Keratinocyte (primary cell): Measurements from ENCODE around the gene PM20D1. TPM values are rescaled to one million over a fixed set of nuclear protein-coding genes. Genes with fewer than 3 reads are reported as not detected.

ENCODE experiments used
- DNase-seq: peaks from one replicate; pipeline ENCODE4 v3.0.0-alpha.2; 2011; ENCODE audit warnings: low read depth, missing footprints, low spot score
- FAIRE-seq: peaks from 2 replicates; lab custom pipeline; 2011; peaks lifted over from hg19 to GRCh38; lab: Jason Lieb, UNC
- H2AFZ ChIP-seq: 2 replicates; pipeline ENCODE4 v1.6.0; 2012; ENCODE audit warnings: low read length, control low read depth, inconsistent platforms; ENCODE audit not compliant: control insufficient read depth
- H3K27ac ChIP-seq: 2 replicates; pipeline ENCODE4 v1.5.1; 2011; ENCODE audit warnings: low read length; ENCODE audit not compliant: control insufficient read depth, insufficient read depth
- H3K27me3 ChIP-seq: 3 replicates; pipeline ENCODE4 v1.6.0; 2011; ENCODE audit warnings: low read length; ENCODE audit not compliant: control insufficient read depth, insufficient read depth; ENCODE audit errors: extremely low read depth
- H3K36me3 ChIP-seq, 2 experiments: 2 replicates in 1 of 2; 3 replicates in 1 of 2; pipeline ENCODE4 v1.5.1; 2011; ENCODE audit warnings: low read length in 2 of 2, mild to moderate bottlenecking in 1 of 2; ENCODE audit not compliant: control insufficient read depth in 2 of 2, insufficient read depth in 2 of 2; ENCODE audit errors: extremely low read depth in 1 of 2
- H3K4me1 ChIP-seq: 3 replicates; pipeline ENCODE4 v1.5.1; 2011; ENCODE audit warnings: low read length; ENCODE audit not compliant: control insufficient read depth, insufficient read depth; ENCODE audit errors: extremely low read depth
- H3K4me2 ChIP-seq: 3 replicates; pipeline ENCODE4 v1.6.0; 2011; ENCODE audit warnings: low read depth, low read length; ENCODE audit not compliant: control insufficient read depth, insufficient read depth; ENCODE audit errors: extremely low read depth
- H3K4me3 ChIP-seq, 3 experiments: fragments of 200-600 bp in 1 of 3; sonication (generic) in 1 of 3; 2 replicates in 2 of 3; 3 replicates in 1 of 3; pipeline ENCODE4 v1.5.1; 2011 to 2016; ENCODE audit warnings: low read length in 3 of 3, mild to moderate bottlenecking in 3 of 3, control low read depth in 2 of 3, inconsistent platforms in 1 of 3, low read depth in 1 of 3, mixed read lengths in 1 of 3, mixed run types in 1 of 3, moderate library complexity in 1 of 3; ENCODE audit not compliant: control insufficient read depth in 2 of 3, insufficient read depth in 2 of 3; ENCODE audit errors: extremely low read depth in 1 of 3
- H3K79me2 ChIP-seq: 2 replicates; pipeline ENCODE4 v1.6.0; 2012; ENCODE audit warnings: low read length; ENCODE audit not compliant: control insufficient read depth, insufficient read depth
- H3K9ac ChIP-seq: 3 replicates; pipeline ENCODE4 v1.6.0; 2011; ENCODE audit warnings: low read length; ENCODE audit not compliant: control insufficient read depth, insufficient read depth; ENCODE audit errors: extremely low read depth
- H3K9me1 ChIP-seq: 3 replicates; pipeline ENCODE4 v1.6.0; 2011; ENCODE audit warnings: low read length; ENCODE audit not compliant: control insufficient read depth, insufficient read depth; ENCODE audit errors: extremely low read depth
- H3K9me3 ChIP-seq: 2 replicates; pipeline ENCODE4 v1.5.1; 2012; ENCODE audit warnings: low read depth, low read length; ENCODE audit not compliant: control insufficient read depth
- H4K20me1 ChIP-seq: 3 replicates; pipeline ENCODE4 v1.6.0; 2011; ENCODE audit warnings: low read length; ENCODE audit not compliant: control insufficient read depth, insufficient read depth; ENCODE audit errors: extremely low read depth
- EZH2 ChIP-seq: IDR thresholded peaks from one replicate; pipeline ENCODE4 v1.6.1; 2012; ENCODE audit warnings: inconsistent platforms, mild to moderate bottlenecking, low read length, moderate library complexity
- dilution Hi-C: fragments of 300-500 bp; cut with MboI; formaldehyde crosslinking; loops from one replicate; pipeline ENCODE4 v1.7.0; 2020; ENCODE audit warnings: low sequenced_read_pairs; ENCODE audit not compliant: extremely low pct_ligation_motif_present
- polyA plus RNA-seq, 5 experiments: library from polyadenylated mRNA; depleted of rRNA in 3 of 5; stranded (reverse) in 3 of 5; stranded (forward) in 1 of 5; unstranded in 1 of 5; fragments of >200 nt; gene quantifications; 1 replicate in 1 of 5; 2 replicates in 3 of 5; 3 replicates in 1 of 5; pipeline versions ENCODE4 v1.2.1 to v1.2.3, GENCODE V29; 2011 to 2012; ENCODE audit warnings: missing spikeins in 2 of 5, low read depth in 1 of 5, low replicate concordance in 1 of 5
- TF ChIP-seq, protein P1 (sequence below), 3 experiments: IDR thresholded peaks in 1 of 3; conservative IDR thresholded peaks in 1 of 3; optimal IDR thresholded peaks in 1 of 3; 2 replicates in 2 of 3; 3 replicates in 1 of 3; pipeline versions ENCODE3 to v1.5.1; 2011; ENCODE audit warnings: low read length in 3 of 3, mild to moderate bottlenecking in 3 of 3, moderate library complexity in 2 of 3, control low read depth in 1 of 3, inconsistent platforms in 1 of 3; ENCODE audit not compliant: insufficient read depth in 2 of 3; ENCODE audit errors: extremely low read depth in 1 of 3

Gene PM20D1
- polyA plus RNA-seq, 1 donor (not counting 4 experiments of a cell fraction or from before 2014, with no cell fraction given) = 0.05 TPM

DNA sequence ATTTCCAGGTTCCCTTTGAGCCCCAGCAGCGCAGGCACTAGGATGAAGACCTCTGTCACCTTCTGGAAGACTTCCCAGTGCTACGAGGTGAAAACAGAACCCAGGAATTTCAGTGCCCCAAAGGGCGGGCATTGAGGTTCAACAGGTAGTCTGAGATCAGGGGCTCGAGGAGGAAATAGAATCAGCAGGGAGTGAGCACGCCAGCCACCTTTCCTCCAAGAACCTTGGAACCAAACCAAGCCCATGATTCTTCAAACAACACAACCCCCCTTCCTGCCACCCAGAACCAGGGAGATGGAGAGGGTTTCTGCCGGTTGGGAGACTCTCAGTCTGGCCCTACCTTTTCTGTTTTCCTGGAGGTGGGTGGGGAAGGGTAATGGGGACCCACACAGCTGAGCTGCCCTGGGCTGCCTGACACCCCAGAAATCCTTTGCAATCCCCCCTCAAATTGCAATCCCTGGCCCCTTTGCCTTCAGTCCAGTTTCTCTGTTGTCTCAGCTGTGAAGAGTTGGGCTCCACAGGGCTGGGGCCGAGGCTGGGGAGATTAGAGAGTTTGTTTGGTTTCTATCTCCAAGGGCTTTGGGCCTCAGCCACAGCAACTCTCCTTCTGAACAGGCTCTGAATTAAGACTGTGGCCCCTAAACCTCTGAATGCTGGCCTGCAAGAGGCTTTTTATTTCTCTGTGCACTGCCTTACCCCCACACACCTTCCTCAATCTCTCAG lies 48.8 kb downstream of the PM20D1 start:
- FAIRE-seq (no peak), DNase-seq (no peak)
- Histone ChIP-seq H3K36me3 (peaks cover 0 to 7% of the 10 kb centered on the region in 2 experiments), H3K9ac (no peak overlapping the region), H3K9me3 (no peaks in the 10 kb centered on the region), H3K4me1 (peaks cover 18% of the 10 kb centered on the region), H3K27ac (no peak overlapping the region), H3K4me2 (no peak overlapping the region), H3K79me2 (peaks cover 16% of the 10 kb centered on the region), H3K27me3 (no peaks in the 10 kb centered on the region), H3K4me3 (no peak overlapping the region), H3K9me1 (no peaks in the 10 kb centered on the region), H4K20me1 (no peaks in the 10 kb centered on the region), H2AFZ (no peak overlapping the region)
- dilution Hi-C loops = no loop called here
- TF ChIP-seq, protein P1, sequence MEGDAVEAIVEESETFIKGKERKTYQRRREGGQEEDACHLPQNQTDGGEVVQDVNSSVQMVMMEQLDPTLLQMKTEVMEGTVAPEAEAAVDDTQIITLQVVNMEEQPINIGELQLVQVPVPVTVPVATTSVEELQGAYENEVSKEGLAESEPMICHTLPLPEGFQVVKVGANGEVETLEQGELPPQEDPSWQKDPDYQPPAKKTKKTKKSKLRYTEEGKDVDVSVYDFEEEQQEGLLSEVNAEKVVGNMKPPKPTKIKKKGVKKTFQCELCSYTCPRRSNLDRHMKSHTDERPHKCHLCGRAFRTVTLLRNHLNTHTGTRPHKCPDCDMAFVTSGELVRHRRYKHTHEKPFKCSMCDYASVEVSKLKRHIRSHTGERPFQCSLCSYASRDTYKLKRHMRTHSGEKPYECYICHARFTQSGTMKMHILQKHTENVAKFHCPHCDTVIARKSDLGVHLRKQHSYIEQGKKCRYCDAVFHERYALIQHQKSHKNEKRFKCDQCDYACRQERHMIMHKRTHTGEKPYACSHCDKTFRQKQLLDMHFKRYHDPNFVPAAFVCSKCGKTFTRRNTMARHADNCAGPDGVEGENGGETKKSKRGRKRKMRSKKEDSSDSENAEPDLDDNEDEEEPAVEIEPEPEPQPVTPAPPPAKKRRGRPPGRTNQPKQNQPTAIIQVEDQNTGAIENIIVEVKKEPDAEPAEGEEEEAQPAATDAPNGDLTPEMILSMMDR (optimal IDR thresholded peaks at IDR 0.05 in 1 of 3, IDR thresholded peaks at IDR 0.05 in 1 of 3, conservative IDR thresholded peaks at IDR 0.05 in 1 of 3; ENCODE audit: extremely low read depth in 1 of 3, insufficient read depth in 2 of 3, low read length in 3 of 3) = no peak
- no peak for TF ChIP-seq EZH2

DNA sequence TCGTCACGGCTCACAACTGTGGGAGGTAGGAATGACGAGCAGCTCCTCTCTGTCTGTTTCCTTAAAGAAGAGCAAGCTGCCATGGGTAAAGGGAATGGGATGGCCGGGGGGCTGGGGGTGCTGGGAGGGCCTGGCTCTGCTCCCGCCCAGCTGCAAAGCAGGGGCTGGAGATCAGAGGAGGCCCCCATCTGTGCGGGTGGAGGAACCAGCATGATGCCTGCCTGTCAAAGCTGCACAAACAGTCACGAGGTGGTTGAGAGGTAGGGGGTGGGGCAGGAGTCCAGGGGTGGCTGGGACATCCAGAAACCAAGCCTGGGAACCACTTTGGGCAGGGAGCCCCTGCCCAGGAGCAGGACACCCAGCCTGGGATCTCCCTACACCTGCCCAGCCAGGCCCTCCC lies 49.5 kb downstream of the PM20D1 start:
- Histone ChIP-seq H3K9me3 (no peaks in the 10 kb centered on the region), H4K20me1 (no peaks in the 10 kb centered on the region), H3K27ac (no peak overlapping the region), H3K4me2 (no peak overlapping the region), H3K9me1 (no peaks in the 10 kb centered on the region), H3K4me3 (no peak overlapping the region), H3K4me1 (peaks cover 12% of the 10 kb centered on the region), H3K79me2 (peaks cover 14% of the 10 kb centered on the region), H3K9ac (no peak overlapping the region), H2AFZ (no peak overlapping the region), H3K27me3 (no peaks in the 10 kb centered on the region), H3K36me3 (peaks cover 4 to 7% of the 10 kb centered on the region in 2 experiments)
- DNase-seq (no peak), FAIRE-seq (no peak)
- dilution Hi-C loops = no loop called here
- TF ChIP-seq EZH2 = no peak
- TF ChIP-seq, protein P1 (optimal IDR thresholded peaks at IDR 0.05 in 1 of 3, IDR thresholded peaks at IDR 0.05 in 1 of 3, conservative IDR thresholded peaks at IDR 0.05 in 1 of 3; ENCODE audit: extremely low read depth in 1 of 3, insufficient read depth in 2 of 3, low read length in 3 of 3) = no peak
